SU-DHL-6 (cell line): Measurements from ENCODE around the gene DAND5.

Experiments
- CTCF ChIP-seq: fragments of 200-600 bp; sonication (generic); IDR thresholded peaks from one replicate; pipeline ENCODE4 v1.5.1; 2017; ENCODE audit warnings: antibody characterized with exemption, mild to moderate bottlenecking, low read length, moderate library complexity; ENCODE audit not compliant: insufficient read depth, poor library complexity, severe bottlenecking
- EZH2phosphoT487 ChIP-seq: fragments of 200-600 bp; sonication (generic), shearing (Covaris generic); conservative IDR thresholded peaks from 2 replicates; pipeline ENCODE4 v1.6.1; 2018; ENCODE audit warnings: mild to moderate bottlenecking, antibody characterized with exemption, low read length, moderate library complexity, mixed read lengths

GRCh38 chr19:13006431-13007281, 37.3 kb downstream of the DAND5 start:
- TF ChIP-seq CTCF (no peak), EZH2phosphoT487 (no peak)
